ENCODE results near the gene DCUN1D1.

The DCUN1D1 gene

GRCh38 chr3:182892226-182892625 is 88.1 kb downstream of the DCUN1D1 start:
- DNase-seq (ENCODE audit: low read depth in 2 of 2) = no peak

- DNase-seq (ENCODE audit: low read depth in 2 of 2) = no peak
These were observed 89.0 kb downstream of the DCUN1D1 start for GRCh38 chr3:182891364-182891763.

GRCh38 chr3:182889948-182890629 is 90.2 kb downstream of the DCUN1D1 start:
- DNase-seq (ENCODE audit: low read depth in 2 of 2) = no peak

Data from stimulated activated CD4-positive, alpha-beta T cell treated with anti-CD3 and anti-CD28 coated beads, Interleukin-1b, Interleukin-23, amount 100 ng/mL, for 1 hour (primary cell).